NCI-H446 treated with DMSO at 0.1 percent for 48 hours (cell line): ENCODE results near the gene UBAC2.

ENCODE experiments used
- DNase-seq: peaks from one replicate; lab custom pipeline; 2025; lab: John Stamatoyannopoulos, UW

Gene UBAC2

GRCh38 chr13:99360696-99361095 lies 160.0 kb downstream of the UBAC2 start:
- no peak for DNase-seq

- no peak for DNase-seq
These were observed 160.5 kb downstream of the UBAC2 start for GRCh38 chr13:99361197-99361596.

DNA sequence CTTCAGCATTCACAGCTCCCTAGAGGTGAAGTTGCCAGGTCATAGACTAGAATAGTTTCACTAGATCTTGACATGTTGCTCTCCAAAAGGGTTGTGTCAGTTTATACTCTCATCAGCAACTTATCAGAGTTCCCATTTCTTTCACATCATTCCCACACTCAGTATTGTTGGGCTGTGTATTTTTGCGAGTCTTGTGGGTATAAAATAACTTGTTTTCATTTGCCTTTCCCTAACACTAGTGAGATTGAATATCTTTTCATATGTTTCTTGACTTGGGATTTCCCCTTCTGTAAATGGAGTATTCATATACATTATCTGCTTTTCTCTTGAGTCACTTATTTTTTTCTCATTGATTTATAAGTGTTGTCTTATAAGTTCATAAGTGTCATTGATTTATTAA lies 161.7 kb downstream of the UBAC2 start:
- no peak for DNase-seq

GRCh38 chr13:99363391-99363790 lies 162.7 kb downstream of the UBAC2 start:
- DNase-seq = no peak

DNA sequence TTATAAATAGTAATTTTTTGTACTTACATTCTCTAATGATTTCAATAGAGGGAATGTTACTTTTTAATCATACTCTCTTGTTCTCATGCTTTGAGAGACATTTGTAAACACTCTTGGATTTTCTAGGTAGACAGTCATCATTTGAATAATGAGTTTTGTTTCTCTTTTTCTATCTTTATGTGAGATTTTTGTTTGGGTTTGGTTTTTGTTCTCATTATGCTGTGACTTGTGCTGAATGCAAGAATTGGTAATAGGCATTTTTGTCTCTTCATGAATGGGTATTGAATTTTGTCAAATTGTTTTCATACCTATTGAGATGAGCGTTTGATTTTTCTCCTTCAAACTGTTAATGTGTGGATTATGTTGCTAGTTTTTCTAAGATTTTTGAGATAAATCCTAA lies 163.3 kb downstream of the UBAC2 start:
- DNase-seq = no peak

- DNase-seq = no peak
These were observed 165.7 kb downstream of the UBAC2 start for GRCh38 chr13:99366075-99366987.

DNA sequence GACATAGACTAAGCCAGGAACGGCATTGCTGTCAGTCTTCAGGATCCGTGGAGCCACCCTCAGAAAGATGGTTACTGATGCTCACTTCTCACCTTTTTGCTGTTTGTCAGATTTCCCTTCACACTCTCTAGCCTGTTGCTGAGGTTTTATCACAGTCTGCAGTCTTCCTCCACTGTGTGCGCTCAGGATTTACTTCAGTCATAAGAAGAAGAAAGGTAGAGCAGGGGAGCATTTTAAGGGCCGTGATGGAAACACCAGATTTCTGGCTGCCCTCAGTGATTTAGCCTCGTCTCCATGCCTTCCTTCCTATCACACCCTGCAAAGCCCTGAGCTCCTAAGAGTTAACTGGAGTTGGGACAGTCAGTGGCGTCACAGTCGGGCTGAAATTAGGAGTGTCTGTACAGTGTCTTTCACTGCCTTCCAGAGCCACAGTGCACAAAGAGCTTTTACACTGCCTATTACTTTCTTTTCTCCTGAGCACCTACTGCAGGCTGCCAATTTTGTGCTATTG lies 166.5 kb downstream of the UBAC2 start:
- DNase-seq = no peak

DNA sequence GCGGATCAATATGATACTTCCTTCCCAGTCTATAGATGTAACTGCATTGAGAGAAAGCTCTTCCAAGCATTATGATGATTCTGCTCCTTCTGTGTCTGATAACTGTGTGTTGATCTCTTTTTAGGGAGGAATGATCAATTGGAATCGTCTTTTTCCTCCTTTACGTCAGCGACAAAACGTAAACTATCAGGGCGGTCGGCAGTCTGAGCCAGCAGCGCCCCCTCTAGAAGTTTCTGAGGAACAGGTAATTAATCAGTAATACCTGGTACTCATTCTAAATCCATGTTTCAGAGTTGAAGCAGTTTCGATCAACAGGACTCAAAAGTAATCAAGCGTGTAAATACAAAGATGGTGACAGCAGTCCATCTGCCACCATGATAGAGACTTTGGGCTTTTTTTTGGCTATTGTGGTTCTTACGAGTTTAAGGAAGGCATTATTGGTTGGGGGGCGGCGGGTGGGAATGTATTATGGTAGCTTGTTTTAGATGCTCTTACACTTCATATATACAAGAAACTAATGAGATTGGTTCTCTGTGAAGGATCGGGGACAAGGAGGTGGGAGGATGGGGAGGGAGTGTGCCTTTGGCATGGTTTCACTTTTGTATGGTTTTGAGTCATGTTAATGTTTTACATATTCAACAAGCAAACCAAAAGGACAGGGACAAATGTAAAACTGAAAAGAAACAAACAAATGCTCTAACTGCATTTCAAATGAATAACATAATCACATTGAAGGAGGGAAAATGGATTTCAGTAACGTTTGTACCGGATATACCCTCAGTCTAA lies 167.2 kb downstream of the UBAC2 start:
- no peak for DNase-seq

- DNase-seq = no peak
These were observed 170.0 kb downstream of the UBAC2 start for GRCh38 chr13:99370481-99371275.

DNA sequence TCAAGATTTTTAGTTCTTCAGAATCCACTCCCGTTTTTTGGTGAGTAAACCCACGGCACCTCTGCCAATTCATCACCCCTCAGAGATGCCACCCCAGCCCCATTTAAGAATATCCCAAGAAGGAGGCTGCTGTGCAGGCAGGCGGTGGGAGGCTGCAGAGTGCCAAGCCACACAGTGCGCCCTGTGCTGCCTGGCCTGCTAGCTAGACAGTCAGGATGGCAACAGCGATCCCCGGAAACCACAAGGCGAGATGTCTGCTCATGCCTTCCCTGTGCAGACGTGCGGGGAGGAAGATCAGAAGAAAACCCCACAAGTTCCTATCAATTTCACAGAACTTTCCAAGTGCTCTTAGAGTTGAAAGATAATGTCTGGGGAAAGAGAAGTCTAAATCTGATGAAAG lies 171.3 kb downstream of the UBAC2 start:
- DNase-seq = no peak

- DNase-seq = no peak
These were observed 172.8 kb downstream of the UBAC2 start for GRCh38 chr13:99373436-99373835.

- DNase-seq = no peak
These were observed 173.7 kb downstream of the UBAC2 start for GRCh38 chr13:99374169-99374991.

- no peak for DNase-seq
These were observed 174.5 kb downstream of the UBAC2 start for GRCh38 chr13:99374994-99375737.

DNA sequence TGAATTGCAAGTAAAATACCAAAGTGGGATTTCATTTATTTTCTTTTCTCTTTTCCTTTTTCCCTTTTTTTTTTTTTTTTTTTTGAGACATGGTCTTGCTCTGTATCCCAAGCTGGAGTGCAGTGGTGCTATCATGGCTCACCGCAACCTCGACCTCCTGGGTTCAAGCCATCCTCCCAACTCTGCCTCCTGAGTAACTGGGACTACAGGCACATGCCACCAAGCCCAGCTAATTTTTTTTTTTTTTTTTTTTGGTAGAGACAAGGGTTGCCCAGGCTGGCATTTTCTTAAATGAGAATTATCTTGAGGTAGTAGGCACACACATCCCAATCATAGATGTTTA lies 175.1 kb downstream of the UBAC2 start:
- DNase-seq = no peak

- DNase-seq = no peak
These were observed 175.5 kb downstream of the UBAC2 start for GRCh38 chr13:99376132-99376531.

DNA sequence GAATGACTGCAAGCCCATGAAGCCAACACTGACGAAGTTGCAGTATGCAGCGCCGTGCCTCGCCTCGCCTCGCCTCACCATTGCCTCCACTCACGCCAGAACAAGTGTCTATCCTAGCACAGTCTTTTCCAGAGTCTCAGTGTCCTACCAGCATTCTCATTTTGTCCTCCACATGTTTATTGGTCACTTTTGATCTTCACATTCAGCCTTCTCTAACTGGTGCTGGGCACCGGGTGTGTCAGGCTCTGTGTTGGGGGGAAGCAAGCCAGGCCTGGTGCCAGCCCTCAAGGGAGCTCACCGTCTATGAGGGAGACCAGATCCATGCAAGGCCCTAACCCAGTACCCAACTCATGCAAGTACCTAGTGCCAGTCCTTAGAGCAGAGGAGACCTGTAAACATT lies 176.3 kb downstream of the UBAC2 start:
- DNase-seq = no peak

- DNase-seq = no peak
These were observed 177.0 kb downstream of the UBAC2 start for GRCh38 chr13:99377641-99378040.

DNA sequence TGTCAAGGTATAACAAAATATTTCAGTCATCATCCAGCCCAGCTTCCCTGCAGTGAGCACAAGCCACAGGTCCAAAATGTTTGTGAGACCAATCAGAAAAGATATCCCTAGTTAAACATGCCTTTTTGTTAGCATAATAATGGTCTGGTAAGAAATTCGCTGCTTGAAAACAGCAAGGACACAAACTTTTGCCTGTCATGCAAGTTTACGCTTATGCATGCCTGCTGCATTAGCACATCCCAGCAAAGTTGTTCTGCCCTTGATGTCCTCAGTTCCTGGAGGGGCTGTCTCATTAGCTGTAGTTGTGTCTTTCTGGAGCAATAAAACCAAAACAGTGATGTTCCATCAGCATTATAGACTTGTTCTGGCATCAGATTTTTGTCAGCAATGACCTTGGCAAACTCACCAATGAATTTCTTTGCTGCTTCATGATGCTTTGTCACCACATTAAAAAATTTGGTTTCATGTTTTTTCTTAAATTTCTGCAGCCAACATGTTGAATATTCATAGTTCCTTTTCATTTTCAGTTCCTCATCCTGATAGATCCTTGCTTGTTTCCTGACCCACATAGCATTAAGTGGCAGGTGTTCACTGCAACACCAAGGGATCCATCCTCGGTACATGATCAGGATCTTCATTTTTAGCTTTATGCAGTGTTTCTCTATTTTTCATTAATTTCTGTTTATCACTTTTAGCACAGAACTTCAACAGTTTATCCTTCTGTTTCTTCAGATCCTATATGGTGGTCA lies 178.5 kb downstream of the UBAC2 start:
- no peak for DNase-seq

- DNase-seq = no peak
These were observed 179.5 kb downstream of the UBAC2 start for GRCh38 chr13:99379856-99380801.
